Measurements from ENCODE around the gene NUP205.
"Not testable (repeated sequence)": the region's sequence is repeated elsewhere in the genome, so short reads cannot be mapped to it uniquely, and the experiment has no call there.

The NUP205 gene

GRCh38 chr7:135666156-135666555 is 108.4 kb downstream of the NUP205 start:
- no peak for DNase-seq

DNA sequence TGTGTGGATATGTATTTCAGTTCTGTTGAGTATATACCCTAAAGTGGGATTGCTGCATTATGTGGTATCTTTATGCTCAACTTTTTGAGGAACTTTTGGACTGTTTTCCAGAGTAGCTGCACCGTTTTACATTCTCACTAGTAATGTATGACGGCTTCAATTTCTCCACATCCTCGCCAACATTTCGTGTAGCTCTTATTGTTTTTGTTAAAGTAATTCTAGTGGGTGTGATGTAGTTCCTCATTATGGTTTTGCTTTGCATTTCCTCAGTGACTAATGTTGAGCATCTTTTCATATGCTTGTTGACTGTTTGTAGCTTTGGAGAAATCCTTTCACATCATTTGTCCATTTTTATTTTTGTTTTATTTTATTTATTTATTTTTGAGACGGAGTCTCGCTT is 109.1 kb downstream of the NUP205 start:
- no peak for DNase-seq

- not testable (repeated sequence) for DNase-seq
Observed at GRCh38 chr7:135667626-135668025, 109.9 kb downstream of the NUP205 start.

- DNase-seq = not testable (repeated sequence)
Observed at GRCh38 chr7:135668852-135669395, 111.2 kb downstream of the NUP205 start.

GRCh38 chr7:135669774-135670173 is 112.1 kb downstream of the NUP205 start:
- DNase-seq = no peak

GRCh38 chr7:135670179-135670578 is 112.5 kb downstream of the NUP205 start:
- DNase-seq = peak in 1 of 58 donors; percentile 7

DNA sequence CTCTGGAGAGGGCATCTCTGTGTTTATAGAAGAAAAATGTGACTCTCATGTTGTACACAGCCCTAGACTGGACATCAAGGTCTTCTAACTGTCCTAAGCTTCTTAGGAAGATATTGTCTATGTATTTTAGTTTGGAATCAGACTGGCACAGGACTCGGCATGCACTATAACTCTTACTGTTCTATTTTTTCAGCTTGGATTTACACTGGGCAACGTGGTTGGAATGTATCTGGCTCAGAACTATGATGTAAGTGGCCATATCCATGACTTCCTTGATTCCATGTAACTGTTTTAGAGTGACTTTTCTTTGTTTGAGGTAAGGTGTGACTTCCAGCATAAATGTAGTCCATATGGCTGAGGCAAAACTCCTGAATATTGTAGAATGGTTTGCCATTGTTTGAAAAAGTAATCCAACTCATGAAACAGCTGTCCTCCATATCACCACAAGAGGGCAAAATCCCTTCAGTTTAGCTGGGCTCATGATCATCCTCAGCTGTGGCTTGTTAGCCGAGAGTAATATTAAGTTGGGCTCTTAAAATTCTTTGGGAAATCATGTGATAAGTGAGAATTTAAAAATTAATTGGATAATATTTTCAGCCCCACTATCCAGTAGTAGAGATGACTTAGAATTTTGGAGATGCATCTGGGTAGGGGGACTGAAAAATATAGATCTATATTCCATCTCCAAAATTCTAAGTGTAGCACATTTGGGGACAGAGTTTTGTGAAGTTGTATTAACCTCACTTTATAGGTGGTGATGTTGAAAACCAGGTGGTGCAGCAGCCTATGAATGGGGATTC is 115.0 kb downstream of the NUP205 start:
- peak in 4 of 58 donors; percentile 17 to 63 (median 32) for DNase-seq

DNA sequence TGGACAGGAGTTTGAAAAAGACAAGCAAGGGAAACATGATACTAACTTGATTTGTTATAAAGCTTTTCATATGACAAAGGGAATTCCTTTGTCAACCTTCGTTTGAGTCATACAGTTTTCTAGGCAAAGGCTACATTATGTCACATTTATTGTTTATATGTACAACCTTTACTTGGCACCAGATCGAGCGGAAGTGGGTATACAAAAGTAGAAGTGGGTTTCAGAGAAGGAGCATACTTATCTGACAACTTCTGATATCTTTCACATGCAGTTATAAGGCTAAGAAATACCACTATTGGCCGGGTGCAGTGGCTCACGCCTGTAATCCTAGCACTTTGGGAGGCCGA is 115.6 kb downstream of the NUP205 start:
- no peak for DNase-seq

DNA sequence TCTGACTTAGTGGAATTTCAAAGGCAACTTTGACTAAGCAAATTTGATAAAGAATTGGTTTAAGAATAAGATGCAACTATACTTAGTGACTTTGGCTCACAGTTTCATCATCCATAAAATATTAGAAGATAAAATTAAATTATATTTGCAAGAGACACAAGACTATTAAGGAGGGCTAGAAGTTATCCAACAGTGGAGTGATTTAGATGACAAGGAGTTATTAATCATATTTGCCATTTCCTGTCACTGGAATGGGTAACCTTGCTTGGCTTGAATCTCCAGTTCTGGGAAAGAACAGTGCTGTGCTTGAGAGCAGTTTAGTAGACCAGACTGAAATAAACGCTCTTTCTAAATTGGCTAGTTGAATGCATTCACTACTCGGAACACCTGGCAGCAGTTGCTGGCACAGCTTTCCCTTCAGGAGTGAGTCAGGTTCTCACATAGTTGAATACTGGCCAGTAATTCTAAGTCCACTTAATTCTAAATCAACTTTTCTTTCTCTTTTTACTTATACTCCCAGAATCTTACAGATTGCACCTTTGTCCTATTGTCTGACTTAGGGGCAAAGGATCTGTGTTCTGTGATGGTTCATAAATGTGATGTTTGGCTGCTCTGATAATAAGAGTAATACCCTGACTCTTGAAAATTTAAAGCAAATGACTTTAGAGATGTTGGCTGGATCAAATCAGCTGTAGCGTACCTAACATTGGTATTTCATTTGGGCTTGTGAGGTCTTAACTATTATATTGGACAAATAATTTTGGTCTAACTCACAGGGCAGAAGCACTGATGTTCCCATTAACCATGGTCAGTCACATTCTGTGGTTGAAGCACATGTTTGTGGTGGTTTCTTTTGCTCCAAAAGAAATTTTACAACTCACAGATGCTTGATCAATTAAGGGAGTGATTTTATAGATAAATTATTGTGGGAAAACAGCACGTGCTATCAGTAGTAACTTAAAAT is 121.2 kb downstream of the NUP205 start:
- DNase-seq = peak in 2 of 58 donors; percentile 7 to 27

GRCh38 chr7:135681762-135682161 is 124.0 kb downstream of the NUP205 start:
- DNase-seq = no peak

- DNase-seq = no peak
Observed at GRCh38 chr7:135682191-135682590, 124.5 kb downstream of the NUP205 start.

DNA sequence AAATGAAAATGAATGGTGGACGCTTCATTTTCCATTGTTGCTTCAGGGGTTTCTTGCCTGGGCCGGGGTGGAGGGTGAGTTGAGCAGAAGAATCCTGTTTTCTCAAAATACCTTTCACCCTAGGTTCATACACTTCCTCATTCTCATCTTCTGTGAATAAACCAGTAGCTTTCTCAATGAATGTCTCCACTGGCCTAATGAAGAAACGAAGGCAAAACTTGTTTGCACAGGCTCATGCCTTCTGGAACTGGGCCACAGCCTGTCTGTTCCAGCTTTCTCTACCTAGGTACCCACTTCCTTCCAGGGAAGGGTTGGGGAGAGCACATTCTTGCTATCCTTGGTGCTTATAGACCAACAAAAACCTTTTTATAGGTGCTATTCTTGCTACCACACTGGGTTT is 125.9 kb downstream of the NUP205 start:
- no peak for DNase-seq

GRCh38 chr7:135684136-135684535 is 126.4 kb downstream of the NUP205 start:
- DNase-seq = no peak

DNA sequence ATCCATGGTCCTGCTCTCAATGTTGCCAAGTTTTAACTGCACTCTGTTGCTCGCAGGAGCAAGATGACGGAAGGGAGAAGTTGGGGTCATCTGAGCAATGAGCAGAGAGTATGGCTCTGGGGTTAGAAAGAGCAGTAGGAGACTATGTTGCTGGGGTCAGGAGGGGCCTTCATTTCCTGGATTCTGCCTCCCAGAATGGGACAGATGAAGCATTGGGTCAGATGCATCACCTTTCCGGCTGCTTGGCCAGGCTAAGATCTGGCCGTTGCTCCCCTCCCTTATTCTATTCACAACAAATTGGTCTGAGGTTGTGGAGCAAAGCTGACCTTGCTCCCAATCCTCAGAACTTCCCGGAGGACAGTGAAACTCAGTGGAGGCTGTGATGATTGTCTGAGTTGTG is 127.0 kb downstream of the NUP205 start:
- DNase-seq = no peak

GRCh38 chr7:135685306-135686084 is 127.8 kb downstream of the NUP205 start:
- no peak for DNase-seq

DNA sequence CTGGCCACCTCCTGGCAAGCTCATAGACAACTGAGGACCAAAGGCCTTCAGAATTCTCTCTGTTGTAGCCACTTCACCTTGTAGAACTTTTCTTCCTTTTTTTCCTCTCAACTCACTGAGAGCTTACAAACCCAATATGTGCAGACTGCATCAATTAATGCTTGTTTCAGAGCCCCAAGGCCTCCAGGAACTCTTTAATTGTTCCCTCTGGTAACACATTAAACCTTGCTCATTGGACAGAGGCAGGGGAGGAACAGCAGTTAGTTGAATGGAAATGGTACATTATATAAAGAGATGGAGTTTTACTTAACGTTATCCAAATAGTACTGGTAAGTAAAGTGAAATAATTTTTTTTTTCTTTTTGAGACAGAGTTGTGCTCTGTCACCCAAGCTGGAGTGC is 129.7 kb downstream of the NUP205 start:
- no peak for DNase-seq

DNA sequence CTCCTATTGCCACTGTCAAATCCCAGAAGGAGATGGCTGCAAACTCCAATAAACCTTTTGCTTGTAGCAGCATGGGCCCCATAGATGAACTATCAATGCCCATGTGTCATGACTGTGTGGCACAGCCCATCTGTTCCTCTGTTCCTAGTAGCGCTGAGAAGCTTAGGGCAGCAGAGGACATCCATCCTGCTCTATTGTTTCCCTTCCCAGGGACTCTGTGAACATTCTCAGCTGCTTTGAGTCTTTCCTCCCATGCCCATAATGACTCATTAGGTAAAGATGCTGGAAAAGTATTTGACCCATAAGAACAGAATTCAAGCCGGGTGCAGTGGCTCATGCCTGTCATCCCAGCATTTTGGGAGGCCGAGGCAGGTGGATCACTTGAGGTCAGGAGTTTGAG is 132.8 kb downstream of the NUP205 start:
- no peak for DNase-seq

- DNase-seq = no peak
Observed at GRCh38 chr7:135692055-135692454, 134.3 kb downstream of the NUP205 start.

DNA sequence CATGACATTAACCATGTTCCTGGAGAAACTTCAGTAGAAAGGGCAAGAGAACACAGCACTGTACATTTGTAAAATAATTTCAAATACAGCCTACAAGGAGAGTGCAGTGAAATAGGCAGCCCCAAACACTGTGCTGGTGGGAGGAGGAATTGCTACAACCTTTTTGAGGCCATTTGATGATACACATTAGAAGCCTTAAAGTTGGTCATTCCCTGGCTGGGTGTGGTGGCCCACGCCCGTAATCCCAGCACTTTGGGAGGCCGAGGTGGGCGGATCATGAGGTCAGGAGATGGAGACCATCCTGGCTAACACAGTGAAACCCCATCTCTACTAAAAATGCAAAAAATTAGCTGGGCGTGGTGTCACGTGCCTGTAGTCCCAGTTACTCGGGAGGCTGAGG is 134.9 kb downstream of the NUP205 start:
- not testable (repeated sequence) for DNase-seq

GRCh38 chr7:135693558-135693957 is 135.8 kb downstream of the NUP205 start:
- no peak for DNase-seq
